GM21737 (cell line): Measurements from ENCODE around the gene WAPL.
A peak's percentile ranks its signal among the peaks of the same experiment; 100 is the strongest.

Experiments
- ATAC-seq: cut with Tn5 transposase; IDR thresholded peaks from one replicate; pipeline ENCODE4 v1.9.1; 2021; ENCODE audit warnings: mild to moderate bottlenecking, moderate library complexity; ENCODE audit not compliant: unreplicated experiment

Gene WAPL

DNA sequence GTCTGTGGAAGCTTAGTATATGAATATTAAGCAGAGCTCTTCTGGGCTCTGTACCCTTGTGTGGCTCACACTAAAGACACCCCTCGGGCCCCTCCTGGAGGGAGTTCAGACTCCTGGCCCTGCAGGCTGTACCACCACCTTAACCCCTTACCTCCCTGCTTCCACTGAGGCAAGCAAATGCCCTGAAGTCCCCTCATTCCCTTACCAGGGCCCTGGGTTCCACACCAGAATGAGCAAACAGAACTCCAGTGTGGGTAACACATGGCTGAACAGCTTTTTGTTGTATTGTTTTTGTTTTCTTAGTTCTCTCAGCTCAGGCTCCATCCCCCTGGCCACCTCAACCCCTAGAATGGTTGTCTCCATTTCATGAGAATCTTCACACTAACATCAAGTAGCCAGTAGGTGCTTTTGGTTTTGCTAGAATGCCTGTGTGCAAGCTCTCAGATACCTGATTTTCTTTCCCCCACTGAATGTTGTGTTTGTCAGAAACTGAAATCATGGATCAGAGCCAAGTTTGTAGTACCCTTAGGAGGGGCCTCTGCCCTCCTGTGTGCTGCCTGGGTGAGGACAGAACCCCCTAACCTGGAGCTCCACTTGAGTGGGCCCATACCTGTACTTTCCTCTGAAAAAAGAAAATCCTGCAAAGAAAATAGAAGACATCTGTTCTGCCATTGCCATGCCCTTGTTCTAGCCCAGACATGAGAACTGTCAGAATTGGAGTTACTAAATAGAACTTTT is 2.8 kb upstream of the WAPL start:
- ATAC-seq, result no peak

DNA sequence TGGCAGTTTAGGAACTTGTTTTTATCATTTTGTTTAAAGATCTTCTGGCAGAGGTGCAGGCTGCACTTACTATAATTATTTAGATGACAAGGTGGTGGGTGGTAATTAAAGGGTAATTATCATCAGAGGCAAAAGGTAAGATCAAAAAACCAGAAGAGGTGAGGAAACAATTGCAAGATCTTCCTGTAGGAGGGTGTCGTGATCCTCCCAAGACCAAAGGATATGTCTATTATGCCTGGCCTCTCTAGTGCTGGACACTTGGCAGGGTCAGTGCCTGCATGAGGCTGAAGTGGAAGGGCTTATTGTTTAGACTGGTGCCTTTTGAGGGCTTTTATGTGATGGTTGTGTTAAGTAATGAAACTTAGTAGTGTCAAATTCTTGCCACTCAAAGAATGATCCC is 1.8 kb upstream of the WAPL start:
- ATAC-seq, result no peak

DNA sequence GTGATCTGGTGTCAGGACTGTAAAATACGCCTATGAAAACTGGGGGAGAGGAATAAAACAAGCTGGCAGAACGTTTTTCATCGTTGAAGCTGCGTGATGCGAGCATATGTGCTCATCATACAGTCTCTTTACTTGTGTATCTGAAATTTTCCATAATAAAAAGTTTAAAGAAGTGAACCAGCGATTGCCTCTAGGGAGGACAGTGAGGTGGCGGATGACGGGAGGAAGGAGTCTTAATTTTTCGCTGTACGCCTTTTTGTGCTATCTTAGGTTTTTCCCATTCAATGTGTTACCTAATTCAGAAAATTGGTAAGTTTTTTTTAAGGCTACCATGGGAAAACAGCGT is 891 bp upstream of the WAPL start:
- ATAC-seq, result no peak

DNA sequence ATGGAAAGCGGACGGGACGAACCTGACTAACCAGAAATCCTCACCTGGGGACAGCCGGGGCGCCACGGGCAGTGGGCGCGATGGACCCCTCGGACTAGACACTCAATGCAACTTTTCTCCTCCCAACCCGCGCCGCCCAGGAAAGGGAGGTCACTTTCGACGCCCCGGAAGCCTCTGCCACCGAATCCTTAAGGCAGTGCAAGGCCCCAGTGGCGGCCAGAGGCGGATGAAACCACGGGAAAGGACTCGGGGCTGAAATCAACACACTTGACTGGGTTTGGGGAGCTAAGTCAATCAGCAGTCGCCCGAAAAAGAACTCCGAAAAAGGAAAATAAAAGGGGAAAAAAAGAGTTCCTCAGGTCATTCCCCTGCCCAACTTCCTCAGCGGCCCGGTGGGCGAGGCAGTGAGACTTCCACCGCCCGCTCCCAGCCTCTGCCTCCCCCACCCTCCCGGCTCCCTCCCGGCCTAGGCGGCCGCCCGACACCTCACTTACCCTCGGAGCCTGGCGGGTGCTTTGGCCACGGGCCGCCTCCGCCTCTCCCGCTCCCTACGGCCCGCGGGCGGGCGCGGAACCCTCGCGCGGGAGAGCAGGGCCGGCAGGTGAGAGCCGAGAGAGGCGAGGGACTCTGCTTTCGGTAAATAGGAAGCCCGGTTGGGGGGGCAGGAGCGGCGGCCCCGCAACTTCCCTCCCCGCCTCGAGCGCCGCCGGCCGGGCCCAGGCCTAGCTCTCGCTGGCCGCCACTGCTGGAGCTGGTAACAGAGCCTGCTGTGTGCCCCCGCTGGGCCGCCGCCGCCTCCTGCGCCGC is 518 bp downstream of the WAPL start:
- ATAC-seq, result peak; percentile 29

DNA sequence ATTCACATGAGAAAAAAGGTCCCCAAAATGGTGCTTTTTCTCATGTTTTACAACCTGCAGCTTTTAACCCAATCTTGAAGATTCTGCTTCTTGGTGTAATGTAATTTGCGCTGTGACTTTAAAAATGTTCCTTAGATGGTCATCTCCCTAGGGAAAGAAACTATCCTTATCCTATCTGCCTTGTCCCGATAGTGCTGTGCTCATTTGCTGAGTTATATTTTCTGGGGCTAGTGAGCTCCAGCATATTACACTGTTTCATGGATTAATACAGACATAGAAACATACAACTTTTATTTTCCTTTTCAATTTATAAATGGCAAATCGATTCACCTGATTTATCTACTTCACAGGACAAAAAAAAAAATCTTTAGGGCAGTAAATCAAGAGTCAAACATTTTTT is 2.8 kb downstream of the WAPL start:
- ATAC-seq, result no peak

DNA sequence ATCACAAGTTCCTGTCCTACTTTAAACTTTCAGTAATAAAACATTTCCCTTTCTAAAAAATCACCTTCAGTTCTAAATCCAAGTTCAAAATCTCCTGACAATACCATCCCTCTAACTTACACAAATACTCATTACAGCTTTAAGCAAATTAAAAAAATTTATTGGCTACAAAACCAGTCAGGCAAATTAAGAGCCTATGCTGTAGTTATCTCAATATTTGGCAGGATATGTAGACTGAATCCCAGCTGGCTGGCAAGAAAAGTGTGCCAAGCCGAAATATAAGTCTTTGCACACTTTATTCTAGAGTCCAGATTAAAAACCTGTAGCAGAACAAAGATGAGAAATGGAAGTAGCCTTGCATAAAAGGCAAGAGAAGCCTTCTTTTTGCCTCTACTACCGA is 9.5 kb downstream of the WAPL start:
- ATAC-seq, result no peak

DNA sequence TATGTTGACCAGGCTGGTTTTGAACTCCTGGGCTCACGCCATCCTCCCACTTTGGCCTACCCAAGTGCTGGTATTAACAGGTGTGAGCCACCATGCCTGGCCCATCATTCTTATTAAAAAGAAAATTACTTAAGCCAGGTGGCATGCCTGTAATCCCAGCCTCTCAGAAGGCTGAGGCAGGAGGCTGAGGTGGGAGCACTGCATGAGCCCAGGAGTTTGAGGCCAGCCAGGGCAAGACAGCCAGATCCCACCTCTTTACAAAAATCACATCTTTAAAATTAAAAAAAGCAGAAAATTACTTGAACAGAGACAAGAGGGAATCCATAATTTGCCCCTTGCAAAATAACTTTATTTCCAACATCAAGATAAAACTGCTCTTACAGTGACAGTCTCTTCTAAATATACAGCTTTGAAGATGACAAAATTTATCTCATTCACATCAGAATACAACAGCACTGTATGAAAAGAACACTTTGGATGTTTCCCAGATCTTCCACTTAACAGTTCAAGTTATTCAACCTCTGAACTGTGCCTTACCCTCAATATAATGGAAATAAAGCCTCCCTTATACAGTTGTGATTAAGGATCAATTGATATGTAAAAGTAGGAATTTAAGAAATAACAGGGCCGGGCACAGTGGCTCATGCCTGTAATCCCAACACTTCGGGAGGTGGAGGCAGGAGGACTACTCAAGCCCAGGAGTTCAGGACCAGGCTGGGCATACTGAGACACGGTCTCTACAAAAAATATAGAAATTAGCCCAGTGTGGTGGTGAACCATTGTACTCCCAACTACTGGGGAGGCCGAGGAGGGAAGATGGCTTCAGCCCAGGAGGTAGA is 10.3 kb downstream of the WAPL start:
- ATAC-seq, result no peak

DNA sequence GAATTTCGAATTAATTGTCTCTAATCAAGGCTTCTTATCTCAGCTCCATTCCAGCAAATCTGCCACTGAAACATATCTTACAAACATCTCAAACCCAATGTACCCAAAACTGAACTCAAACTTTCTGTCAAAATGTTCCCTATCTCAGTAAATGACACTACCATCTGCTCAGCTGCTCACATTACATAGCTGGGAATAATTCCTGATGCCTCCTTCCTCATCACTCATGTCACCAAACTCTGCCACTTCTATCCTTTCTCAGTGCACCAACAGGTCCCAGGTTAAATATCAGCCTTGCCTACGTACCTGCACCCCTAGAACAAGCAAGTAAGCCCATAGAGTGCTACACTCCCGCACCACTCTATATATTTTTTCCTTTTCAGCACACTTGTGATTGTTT is 12.4 kb downstream of the WAPL start:
- no peak for ATAC-seq

DNA sequence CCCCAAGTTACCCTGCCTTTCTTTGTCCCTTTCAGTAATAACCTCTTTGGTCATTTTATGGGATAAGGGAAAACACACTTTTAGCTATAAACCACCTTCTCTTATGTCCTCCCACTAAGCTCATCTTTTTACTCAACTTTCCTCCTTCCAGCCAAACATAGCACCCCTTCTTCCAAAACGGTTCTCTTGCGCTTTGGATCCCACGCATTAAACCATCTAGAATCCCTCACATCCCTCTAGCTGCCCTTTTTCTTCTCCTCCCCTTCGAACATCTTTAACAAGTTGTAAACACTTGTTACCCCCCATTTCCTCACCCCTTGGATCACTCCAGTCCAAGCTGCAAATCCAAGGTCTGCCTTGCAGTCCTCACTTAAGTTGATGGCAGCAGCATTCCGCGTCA is 13.4 kb downstream of the WAPL start:
- no peak for ATAC-seq

DNA sequence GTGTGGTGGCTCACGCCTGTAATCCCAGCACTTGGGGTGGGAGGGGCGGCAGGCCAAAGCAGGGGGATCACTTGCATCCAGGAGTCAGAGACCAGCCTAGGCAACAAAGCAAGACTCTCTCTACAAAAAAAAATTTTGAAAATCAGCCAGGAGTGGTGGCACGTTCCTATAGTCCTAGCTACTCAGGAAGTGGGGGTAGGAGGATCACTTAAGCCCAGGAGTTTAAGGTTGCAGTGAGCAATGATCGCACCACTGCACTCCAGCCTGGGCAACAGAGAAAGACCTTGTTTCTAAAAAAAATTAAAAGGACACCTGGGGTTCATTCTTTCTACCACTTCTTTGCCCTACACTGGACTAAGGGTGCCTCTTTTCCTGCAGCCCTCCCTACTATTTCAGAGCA is 15.1 kb downstream of the WAPL start:
- no peak for ATAC-seq

DNA sequence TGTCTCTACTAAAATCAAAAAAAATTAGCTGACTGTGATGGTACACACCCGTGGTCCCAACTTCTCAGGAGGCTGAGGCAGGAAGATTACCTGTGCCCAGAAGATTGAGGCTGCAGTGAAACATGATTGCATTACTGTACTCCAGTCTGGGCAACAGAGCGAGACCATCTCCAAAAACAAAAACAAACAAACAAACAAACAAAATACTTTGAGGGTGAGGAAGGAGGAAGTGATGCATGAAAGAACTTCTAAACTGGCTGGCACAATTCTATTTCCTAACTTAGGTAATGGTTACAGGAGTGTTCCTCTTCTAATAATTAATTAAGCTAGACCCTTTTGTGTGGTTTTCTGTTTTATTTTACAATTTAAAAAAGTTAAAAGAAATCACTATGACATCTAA is 15.5 kb downstream of the WAPL start:
- no peak for ATAC-seq

DNA sequence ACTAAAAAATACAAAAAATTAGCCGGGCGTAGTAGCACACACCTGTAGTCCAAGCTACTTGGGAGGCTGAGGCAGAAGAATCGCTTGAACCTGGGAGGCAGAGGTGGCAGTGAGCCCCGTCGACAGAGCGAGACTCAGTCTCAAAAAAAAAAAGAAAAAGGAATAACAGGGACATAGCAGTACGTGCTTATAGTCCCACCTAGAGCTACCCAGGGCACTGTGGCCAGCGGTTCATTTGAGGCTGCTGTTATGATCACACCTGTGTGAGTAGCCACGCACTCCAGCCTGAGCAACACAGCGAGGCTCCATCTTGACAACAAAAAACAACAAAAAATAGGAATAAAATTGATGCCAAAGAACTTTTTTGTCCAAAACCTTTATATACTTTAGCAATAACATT is 17.1 kb downstream of the WAPL start:
- ATAC-seq, result no peak

DNA sequence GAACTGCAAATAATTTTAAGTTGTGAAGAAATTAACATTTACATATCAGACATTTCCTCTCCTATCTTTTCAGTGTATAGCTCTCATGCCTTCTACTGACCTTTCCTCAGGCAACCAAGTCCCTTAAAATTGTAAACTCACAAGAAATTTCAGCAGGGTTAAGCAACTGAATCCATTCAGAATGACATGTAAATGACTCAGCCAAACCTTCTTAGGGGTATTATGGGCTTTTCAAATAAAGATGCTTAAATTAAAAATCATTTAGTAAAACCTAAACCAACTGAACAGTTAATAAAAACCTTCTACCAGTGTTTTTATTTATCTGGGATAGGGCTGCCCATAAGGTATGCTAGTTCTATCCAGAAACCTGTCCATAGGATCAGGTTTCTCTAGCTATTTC is 20.7 kb downstream of the WAPL start:
- no peak for ATAC-seq

DNA sequence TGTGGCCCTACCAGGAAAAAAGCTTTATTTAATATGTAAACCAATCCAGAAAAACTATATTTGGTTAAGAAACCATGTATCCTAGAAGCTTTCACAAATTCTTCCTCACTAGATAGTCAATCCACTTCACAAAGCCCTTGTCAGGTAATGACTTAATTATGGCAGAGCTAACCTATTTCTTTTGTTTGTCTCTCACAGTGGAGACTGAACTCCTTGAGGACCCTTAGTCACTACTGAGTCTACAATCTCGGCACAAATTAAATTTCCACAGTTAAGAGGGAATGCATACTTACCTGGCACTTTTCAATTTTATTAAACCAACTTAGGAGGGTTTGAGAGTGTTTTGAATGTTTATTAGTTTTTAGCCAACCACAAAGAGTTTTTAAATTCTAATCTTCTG is 23.0 kb downstream of the WAPL start:
- ATAC-seq, result no peak

DNA sequence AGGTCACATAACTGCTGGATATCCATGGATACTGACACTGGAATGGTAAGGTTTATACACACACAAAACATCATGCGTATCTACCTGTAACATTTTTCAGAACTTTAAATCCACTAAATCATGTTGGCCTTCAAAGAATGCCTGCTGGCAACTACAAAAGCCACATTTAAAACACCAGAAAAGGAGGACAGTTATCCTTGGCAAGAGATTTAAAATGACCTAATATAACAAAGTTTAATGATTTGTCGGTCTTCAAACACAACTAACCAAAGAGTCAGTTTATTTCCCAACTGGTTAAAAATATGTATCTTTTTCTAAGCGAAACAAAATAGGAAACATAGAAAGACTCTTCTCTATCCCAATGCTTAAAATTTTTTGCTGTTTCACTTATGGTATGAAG is 24.0 kb downstream of the WAPL start:
- ATAC-seq, result no peak

DNA sequence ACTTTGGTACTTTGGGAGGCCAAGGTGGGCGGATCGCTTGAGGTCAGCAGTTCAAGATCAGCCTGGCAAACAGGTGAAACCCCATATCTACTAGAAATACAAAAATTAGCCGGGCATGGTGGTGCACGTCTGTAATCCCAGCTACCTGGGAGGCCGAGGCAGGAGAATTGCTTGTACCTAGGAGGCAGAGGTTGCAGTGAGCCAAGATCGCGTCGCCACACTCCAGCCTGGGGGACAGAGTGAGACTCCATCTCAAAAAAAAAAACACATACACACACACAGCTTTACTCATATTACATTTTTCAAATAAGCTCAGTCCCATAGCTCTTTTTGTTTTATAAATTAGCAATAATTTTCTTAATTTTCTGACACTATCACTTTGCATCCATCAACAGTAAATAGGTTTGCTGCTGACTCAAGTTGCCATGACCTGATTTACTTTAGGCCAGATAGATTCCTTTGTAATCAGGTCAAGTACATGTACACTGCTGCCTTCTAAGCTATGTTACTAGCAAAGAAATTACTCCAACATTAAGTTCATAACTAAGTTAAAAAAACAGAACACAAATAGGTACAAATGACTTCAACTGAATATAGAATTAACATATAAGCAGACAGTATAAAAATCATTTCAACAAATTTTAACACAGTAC is 31.5 kb downstream of the WAPL start:
- no peak for ATAC-seq

DNA sequence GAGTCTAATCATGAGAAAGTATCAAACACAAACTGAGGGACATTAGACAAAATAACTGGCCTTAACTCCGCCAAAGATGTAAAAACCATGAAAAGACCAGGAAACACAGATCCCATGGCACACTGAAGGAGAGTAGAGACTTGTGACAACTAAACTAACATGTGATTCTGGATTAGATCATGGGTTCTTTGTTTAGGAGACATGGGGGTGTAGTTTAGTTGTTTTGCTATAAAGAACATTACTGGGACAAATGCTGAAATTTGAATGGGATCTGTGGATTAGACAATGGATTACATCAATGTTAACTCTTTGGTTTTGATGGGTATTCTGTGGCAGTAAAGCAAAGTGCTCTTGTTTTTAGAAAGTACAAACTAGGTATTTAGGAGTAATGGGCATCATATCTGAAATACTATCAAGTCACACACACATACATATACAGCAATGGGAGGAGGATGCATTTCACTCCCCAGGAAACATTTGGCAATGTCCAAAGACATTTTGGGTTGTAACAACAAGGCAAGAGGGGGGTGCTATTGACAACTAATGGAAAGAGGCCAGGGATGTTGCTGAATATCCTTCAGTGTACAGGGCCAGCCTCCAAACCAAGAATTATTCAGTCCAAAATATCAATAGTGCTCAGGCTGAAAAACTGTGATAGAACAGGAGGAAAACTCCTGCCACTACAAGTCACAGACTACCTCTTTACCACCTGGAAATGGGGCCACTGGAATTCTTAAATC is 32.4 kb downstream of the WAPL start:
- no peak for ATAC-seq

DNA sequence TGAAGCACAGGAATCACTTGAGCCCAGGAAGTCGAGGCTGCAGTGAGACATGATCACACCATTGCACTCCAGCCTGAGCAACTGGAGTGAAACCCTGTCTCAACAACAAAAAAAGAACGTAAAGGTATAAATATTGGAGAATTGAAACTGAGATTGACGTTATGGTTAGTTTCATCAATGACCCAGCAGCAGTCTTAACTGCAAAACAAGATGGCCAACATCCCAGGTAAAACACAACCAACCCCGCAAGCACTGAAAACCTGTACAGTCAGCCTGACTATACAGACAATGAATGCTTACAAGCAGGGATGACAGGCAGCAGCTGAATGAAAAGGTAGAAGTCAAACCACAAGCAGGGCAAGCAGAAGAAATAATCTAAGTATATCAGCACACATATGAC is 34.7 kb downstream of the WAPL start:
- no peak for ATAC-seq

DNA sequence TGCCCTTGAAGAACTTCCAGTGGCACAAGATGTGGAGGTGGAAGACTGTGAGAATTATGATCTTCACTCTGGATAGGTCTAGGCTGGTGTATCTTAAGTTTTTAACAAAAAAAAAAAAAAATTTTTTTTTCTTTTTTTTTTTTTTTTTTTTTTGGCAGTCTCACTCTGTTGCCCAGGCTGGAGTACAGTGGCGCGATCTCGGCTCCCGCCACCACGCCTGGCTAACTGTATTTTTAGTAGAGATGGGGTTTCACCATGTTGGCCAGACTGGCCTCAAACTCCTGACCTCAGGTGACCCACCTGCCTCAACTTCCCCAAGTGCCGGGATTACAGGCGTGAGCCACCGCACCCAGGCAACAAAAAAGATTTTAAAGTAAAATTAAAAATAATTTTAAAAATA is 37.9 kb downstream of the WAPL start:
- no peak for ATAC-seq

DNA sequence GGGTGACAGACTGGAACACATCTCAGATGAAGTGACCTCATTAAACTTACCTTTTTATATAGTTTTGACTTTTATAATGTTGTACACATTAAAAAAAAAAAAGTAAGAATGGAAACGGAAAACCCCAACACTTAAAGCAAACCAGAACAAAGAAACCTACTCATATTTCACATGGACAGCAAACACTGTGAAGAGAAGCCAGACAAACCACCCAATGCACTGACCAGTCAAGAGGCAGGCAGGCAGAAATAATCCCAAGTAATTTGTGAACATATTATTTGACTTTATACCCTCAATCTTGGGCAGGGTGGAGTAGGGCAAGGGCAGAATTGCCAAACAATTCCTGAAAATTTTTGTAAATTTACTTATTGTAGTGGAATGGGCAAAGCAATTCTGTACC is 39.8 kb downstream of the WAPL start:
- ATAC-seq, result no peak

DNA sequence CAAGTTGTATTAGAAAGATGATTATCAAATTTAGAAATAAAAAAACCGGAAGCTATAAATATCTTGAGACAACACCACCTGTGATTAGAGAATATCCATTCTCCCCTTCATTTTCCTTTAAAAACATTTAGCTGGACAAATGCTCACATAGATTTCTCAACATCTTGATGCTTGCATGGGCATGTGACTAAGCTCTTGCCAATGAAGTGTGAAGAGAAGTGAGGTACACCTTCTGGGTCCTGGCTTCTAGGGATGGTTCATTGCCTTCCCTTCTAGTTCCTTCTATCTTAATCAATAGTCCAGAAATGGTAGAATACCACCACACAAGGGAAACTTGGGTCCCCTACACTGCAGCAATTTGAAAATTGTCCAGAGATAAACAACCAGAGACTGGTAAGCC is 41.0 kb downstream of the WAPL start:
- ATAC-seq, result no peak
